Hematopoietic multipotent progenitor cell treated with erythropoietin and hydrocortisone succinate and interleukin-3 and kit ligand, for 15 days (in vitro differentiated cells): ENCODE results near the gene UTF1.
"Not testable (repeated sequence)": the region's sequence is repeated elsewhere in the genome, so short reads cannot be mapped to it uniquely, and the experiment has no call there.

Source experiments
- DNase-seq: peaks from one replicate; pipeline ENCODE4 v3.0.0-alpha.2; 2015; ENCODE audit warnings: low spot score

UTF1 gene

DNA sequence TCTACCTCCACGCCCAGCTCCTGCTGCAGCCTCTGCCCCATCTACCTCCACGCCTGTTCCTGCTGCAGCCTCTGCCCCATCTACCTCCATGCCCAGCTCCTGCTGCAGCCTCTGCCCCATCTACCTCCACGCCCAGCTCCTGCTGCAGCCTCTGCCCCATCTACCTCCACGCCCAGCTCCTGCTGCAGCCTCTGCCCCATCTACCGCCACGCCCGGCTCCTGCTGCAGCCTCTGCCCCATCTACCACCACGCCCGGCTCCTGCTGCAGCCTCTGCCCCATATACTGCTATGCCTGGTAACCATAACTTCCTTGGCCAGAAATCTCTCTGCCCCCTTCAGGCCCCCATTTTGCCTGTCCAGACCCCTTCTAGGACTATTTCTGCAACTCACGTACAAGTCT is 35.0 kb downstream of the UTF1 start:
- not testable (repeated sequence) for DNase-seq

DNA sequence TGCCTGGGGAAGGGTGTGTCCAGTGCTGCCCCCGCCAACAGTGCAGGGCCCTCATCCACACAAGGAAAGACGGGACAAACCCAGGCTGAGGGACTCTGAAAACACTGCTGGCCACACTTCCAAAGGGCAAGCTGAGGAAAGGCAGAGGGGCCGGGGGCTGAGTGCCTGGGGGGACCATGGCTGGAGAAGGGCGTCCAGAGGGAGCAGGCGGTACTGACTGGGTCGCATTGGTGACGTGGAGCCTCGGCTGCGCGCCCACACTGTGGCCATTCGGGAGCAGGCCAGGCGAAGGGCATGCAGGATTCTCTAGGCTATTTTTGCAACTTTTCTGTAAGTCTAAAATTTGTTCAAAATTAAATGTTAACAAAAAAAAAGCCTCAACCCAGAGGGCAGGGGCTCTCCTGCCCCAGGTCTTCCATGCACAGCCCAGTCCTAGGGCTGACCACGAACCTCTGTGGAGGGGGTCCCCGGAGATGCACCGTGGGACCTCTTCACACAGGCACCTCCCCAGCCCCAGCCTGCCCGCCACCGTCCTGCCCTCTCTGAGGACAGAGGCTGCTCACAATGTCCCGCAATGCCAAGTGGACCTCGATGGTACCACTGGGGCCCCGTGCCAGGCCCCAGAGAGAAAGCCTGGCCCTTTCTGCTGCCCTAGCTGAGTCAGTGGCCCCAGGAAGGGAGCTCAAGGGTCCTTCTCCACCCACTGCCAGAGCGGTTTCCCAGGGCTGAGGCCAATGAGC is 36.2 kb downstream of the UTF1 start:
- DNase-seq, result no peak

DNA sequence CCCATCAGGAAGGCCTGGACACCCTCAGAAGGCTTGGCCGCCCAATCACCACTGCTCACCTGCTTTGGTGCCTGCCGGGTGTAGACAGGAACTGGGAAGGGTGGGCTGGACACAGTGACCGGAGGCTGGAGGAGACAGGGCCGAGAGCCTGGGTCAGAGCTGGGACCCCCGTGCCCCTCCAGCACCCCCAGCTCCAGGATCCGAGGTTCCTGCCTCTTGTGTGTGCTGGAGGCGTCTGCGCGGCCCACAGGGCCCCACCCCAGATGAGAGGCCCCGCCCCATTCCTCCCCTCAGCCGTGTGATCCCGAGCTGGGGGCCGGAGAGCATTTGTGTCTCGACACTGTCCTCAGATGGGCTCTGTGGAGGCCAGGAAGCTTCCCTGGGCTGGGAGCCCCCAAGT is 37.3 kb downstream of the UTF1 start:
- no peak for DNase-seq

DNA sequence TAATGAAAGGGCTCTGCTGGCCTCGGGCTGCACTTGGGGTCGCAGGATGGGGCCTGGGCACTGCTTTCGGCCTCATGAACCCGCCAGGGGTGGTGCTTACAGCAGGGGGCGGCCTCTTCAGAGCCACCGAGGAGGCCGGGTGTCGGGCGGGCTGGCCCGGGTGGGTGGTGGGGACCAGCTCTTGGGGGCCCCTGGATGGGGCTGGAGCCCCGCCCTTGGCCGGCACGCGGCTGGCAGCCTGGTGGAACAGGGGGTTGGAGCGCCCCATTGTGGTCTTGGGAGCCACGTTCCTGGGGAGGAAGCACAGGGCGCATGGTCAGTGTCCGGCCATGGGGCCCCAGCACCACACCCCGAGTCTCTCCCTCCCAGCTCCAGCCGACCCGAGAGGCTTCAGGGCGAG is 37.8 kb downstream of the UTF1 start:
- no peak for DNase-seq

DNA sequence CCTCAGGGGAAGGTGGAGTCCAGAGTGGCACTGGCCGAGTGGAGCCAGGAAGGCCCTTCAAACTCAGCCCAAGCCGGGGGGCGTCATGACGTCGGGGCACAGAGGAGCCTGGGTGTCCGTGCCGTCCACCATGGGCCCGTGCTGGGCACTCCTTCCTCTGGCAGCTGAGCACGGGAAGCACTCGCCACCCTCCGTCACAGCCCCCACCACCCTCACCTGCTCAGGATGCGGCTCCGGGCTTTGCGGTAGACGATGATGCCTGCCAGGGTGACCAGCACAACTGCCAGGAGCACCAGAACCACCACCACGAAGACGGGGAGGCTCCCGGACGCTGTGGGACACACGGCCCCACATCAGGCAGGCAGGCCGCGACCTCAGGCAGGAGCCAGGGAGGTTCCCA is 38.5 kb downstream of the UTF1 start:
- DNase-seq, result no peak

DNA sequence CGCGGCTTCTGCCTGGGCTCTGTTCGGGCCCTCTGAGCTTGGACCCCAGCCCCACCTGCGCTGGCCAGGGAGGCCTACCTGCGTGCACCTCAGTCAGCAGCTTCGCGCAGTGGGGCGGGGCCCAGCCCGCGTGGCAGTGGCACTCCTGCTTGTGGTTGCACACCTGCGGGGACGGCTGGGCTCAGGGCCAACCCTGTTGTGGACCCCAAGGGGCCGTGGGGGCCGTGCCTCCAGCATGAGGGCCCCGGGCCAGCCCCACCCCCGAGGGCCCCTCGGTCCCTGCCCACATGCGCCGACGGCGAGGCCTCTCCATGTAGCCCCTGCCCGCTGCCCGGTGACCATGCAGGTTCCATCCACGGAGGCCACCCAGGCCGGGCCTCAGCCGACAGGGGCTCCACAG is 39.4 kb downstream of the UTF1 start:
- no peak for DNase-seq

DNA sequence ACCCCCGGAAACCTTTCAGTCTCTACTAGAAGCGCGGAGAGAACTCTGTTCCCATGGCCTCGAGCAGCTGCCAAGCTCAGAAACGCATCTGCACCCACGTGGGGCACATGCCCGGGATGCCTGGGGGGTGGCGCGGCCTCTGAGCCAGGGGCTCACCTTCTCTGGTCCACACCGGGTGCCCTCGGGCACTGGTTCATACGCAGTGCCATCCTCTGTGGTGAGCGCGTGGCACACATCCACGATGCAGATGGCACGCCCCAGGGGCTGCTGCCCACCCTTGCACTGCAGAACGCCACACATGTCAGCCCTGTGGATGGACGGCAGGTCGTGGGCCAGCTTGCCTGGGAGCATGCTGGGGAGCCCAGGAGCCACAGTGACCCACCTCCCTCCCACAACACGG is 40.2 kb downstream of the UTF1 start:
- no peak for DNase-seq

DNA sequence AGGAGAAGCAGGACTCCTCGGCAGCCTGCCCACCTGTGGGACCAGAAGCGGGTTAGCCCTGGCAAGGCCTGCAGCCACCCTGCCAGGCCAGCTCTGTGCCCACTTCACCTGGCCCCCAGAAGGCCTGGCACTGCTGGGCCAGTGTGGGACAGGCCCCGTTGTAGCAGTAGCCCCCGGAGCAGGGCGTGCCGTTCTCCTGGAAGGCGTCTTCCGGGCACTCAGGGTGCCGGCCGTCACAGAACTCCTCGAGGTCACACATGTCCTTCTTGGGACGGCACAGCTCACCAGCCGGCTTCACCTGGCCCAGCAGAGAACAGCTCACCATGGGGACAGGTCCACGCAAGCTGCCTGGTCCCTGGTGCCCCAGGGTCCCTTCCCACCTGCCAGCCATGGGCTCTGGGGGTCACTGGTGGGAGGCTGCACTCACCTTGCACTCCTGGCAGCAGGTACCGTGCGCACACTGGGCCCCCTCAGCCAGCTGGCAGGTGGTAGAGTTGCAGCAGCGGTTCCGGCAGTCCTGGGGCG is 40.8 kb downstream of the UTF1 start:
- DNase-seq, result no peak

DNA sequence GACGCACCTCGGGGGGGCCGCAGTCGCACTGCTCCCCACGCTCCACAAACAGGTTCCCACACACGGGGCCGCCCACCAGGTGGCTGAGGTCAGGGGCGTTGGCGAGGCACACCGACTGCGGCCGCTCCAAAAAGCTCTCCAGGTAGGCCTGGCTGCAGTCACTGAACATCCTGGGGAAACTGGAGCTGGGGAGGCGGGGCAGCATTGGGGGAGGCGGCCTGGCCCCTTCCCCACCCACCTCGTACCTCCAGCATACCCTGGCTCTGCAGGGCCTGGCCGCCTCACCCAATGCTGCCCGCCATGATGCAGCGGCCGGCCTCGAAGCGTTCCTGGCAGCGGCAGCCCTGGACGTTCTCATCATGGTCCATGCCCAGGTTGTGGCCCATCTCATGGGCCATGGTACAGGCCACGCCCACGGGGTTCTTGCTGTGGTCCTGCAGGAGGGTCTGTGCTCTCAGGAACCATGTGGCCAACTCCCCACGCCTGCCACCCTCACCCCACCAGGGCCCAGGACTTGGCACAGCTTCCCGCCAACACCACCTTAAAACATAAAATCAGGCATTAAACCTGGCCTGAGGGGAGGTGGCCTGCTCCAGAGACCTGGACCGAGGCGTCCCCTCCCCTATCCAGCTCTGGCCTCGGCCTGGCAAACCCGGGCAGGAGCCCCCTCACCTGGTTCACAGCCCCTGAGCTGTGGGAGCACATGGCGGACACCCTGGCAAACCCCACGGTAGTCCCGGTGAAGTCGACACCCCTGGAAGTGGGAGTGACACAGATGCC is 41.7 kb downstream of the UTF1 start:
- no peak for DNase-seq

DNA sequence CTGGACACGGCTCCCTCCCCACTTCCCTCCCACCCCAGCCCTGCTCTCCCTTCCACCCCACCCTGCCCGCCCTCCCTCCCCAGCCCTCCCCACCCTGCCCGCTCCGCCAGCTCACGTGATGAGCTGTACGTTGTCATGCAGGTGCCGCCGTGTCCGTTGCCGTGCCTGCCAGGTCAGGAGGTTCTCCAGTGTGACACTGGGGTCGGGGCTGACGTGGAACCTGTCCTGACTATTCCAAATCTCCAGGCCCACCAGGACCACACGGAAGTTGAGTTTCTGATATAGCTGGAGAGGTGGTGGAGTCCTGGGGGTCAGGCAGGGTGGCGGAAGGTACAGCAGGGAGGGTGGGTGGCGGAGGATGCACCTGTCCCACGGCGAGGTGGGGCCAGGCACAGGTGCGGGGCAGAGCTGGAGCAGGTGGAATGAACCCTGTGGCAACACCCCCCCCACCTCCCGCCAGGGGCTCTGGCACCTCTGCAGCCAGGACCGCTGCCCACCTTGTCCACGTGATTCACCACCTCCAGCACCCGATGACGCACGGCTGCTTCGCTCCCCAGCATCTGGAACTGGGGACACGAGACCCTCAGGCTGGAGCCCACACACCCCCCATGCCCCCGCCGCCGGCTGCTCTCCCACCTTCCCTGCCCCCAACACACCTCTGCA is 42.4 kb downstream of the UTF1 start:
- no peak for DNase-seq

DNA sequence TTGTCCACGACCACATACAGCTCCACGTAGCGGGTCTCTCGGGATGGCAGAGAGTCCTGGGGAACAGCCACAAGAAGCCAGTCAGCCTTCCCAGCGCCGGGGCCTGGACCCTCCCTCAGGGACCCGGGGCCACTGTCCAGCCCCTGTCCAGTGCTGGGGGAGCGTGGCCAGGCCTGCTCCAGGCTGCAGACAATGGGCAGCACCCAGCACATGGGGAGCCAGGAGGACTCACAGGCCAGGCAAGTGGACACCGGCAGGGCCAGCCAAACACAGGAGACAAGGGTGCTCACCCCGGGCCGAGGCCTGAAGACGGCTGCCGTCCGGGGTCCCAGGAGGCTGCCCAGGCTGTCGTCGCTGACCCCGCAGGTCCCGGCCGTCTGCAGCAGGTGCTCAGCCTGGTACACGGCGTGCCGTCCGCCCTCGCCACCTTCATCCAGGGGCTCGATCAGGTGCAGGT is 43.0 kb downstream of the UTF1 start:
- no peak for DNase-seq

DNA sequence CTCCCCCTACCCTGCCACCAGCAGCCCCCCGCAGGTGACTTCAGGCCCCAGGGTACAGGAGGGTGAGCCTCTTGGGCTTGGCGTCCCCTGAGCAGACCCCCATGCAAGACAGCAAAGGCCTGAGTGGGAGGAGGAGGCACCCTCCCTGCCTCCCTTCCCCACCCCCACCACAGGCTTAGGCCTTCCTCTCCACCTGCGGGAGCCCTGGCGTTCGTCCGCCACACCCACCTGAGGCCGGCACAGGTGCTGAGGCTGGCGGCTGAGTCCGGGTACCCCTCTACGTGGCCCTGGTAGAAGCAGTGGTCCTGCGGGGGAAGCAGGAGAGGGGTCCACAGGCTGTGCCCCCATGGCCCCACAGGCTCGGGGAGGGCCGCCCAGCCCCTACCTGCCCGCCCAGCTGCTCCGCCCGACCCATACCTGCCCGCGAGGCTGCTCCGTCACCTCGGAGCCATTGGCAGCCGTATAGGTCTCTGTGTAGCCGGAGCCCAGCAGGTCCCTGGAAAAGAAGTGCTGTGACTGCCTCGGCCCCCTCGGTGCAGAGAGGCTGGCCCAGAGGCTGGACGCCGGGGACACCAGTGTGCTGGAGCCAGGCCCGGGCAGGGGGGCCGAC is 43.6 kb downstream of the UTF1 start:
- DNase-seq, result no peak

DNA sequence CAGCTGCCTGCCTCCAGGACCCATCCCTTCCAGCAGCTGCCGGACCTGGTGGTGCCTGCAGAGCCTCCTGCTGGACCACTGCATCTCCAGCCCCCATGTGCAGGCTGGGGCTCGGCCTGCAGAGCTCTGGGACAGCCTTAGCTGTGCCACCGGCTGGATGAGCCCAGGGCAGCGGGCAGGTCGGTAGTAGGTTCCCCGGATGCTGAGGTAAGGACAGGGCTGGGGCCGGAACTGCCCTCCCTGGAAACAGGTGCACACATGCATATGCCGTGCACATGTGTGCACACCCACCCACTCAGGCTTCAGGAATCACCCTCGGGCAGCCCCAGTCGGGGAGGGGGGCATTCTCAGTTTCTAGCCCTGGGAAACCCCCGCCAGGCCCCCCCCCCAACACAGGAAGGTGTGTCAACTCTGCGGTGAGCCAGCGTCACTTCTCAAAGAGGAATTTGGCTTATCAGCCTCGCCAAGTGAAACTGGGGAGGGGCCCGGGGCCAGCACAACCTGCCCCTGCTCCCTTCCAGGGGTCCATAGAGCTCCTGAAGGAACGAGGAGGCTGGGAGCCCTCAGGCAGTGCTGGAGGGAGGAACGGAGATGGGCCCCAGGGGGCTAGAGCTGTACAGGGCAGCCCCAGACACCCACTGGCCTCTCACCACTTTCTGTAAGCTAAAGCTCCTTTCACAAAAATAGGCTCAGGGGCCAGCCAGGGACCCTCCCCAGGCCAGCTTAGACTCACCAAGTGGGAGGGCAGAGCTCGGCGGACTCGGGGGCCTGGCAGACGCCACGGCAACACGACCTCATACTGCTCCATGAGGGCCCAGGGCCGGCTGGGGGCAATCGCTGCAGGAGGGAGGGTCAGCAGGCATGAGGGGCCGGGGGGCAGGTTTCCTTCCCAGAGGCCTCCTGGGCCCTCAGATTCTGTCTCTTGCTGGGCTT is 45.0 kb downstream of the UTF1 start:
- no peak for DNase-seq

DNA sequence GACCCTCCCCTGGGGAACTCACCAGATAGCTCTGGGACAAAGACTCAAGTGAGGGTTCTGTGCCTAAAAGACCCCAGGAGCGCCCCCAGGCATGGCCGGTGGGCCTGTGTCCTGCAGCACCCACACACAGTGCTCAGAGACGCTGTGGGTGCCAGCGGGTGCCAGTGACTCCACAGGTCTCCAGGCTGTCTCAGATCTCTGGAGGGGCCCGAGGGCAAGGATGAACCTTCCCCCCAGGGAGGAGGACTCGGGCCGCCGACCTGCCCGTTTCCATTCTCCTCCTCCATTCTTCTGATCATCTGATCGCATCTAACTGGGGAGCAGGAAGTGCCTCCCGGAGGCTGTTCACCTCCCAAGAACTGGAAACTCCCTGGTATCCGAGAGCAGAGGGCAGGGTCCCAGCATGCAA is 45.7 kb downstream of the UTF1 start:
- no peak for DNase-seq

DNA sequence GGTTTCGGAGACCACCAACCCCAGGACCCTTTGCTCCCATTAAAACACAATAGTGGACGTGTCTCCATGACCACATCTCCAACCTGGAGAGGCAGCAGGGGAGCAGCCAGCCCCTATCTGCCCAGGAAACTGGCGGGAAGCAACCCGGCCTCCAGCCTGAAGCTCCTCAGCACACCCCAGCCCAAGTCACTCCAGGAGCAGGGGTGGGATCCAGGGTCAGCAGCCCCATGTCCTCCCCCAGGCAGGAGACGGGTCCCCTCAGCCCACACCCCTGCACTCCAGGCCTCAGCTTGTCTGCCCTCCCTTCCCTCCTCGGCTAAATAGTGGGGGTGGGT is 46.0 kb downstream of the UTF1 start:
- no peak for DNase-seq

DNA sequence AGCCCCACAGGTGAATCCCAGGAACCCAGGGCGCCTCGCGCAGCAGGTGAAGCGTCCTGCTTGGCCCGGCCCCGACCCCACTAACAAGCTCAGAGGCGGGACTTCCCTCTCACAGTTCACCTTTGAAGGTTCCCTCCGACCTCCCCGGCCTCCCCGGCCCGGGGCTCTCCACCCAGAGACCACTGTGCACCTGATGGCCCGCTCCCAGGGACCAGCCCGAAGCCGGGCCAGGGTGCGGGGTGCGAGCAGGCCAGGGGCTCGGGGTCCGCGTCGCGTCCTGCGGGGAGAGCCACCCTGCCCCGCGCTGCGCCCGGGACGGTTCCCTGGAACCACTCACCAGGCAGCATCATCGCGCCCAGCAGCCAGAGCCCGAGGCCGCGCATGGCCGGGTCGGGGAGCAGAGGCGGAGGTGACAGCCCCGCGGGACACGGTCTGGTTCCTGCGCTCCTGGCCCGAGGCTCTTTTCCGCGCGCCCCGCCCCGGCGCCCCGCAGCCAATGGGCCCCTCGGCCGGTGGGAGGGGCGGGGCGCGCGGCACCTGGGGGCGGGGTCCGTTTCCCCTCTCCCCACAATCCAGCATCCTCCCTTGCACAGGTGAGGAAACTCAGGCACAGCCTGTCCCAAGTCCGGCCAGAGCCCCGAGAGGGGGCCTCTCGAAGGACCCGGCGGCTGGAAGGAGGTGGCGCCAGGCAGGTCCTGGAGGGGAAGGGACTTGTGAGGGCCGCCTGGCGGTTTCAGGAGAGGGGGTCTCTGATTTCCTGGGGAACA is 46.6 kb downstream of the UTF1 start, which contains the start of gene ADAM8:
TSS of gene ADAM8 (minus strand) at position 434 of the 767 bp plus-strand sequence. CDS start at position 383, 51 bp downstream.
- DNase-seq, result no peak

DNA sequence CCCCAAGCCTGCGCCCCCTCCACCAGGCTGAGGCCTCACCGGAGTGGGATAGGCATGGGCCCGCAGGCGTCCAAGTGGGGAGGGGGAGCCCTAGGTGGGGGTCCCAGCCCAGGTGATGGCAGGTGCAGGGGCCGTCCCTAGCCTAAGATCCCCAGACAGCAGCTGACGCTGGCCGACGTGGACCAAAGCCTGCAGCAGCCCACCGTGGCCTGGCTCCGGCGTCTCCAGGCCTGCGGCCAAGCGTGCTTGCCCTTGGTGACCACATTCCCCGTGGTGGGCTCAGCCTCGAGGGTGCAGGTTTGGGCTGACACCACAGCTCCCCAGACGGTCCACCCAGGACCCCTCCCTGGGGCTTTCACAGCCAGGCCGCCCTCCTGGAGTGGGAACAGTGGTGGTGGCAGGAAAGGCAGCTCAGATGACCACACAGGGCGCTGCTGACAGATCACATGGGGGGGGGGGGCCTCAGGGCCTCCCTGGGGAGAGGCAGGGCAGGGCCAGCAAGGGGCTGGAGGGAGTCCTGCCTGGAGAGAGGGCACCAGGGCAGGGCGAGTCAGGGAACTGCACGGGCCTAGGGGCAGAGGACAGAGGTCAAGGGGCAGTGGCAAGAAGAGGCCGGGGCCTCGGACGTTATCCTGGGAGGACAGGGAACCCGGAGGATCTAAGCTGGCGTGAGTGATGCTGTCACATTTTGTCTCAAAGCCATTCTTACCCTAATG is 47.4 kb downstream of the UTF1 start:
- DNase-seq, result no peak

DNA sequence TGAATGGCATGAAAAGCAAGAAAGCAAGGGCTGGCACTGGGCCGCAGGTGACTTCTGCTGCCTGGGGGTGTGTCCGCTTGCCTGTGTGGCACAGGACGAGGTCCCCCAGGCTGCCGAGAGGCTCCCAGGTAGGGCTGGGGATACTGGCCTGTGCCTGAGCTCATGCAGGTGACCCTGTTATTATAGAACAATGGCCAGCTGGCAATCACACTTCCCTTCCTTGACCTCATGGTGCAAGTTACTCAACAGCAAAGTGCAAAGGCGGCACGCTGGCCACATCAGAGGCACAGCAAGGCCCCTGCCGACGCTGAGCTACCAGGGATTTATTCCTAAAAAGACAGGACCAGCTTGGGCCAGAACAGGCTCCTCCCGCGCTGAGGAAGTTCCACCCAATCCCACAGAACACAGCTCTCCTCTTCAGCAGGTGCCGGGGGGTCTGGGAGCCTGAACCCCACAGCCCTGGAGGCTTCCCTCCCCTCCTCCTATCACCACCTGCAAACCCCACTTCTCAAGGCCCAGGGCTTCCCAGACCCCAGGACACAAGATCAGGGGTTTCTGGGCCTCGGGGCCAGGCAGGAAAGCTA is 48.1 kb downstream of the UTF1 start:
- DNase-seq, result no peak

DNA sequence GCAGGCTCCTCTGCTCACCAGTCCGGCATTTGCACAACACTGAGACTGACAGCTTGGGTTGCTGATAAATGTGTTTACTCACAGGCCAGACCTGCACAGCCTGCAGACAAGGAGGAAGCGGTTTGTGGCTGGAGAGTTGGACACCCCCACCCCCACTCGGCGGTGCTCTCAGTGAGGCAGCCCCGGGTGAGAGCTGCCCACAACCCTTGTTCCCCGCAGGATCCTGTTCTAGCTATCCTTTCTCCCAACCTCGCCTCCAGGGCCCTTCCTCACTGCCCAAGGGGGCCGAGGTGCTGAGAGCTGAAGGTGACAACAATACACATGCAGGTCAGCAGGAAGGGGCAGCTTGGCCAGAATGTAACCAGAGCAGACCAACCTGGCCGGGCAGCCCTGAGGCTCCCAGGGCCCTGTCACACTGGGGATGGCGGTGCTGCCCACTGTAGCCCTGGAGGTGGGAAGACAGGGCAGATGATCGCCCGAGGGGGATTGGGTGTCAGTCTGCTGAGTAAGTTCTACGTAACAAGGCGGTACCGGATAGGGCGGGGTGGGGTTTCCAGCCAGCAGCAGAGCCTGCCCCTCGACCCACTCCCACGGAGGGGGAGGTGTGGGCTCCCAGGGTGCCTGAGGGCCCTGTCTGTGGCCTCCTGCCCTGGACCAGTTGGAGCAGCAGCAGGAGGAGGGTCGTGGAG is 48.7 kb downstream of the UTF1 start:
- peak; percentile 74 for DNase-seq
